K562 (cell line): ENCODE measurements around the gene NPB. TPM values are rescaled to one million over a fixed set of nuclear protein-coding genes. Genes with fewer than 3 reads are reported as not detected.

Experiments used
- BCOR ChIP-seq: fragments of 450-650 bp; IDR thresholded peaks from 2 replicates; pipeline ENCODE4 v1.6.1; 2016
- BRD4 ChIP-seq: fragments of 200-600 bp; sonication (generic); IDR thresholded peaks from 2 replicates; pipeline ENCODE4 v1.6.1; 2017; ENCODE audit warnings: inconsistent platforms
- BRD9 ChIP-seq: fragments of 450-650 bp; IDR thresholded peaks from 2 replicates; pipeline ENCODE4 v1.6.1; 2018; ENCODE audit warnings: low read depth; ENCODE audit not compliant: partially characterized antibody
- CCNT2 ChIP-seq: IDR thresholded peaks from 2 replicates; pipeline ENCODE4 v1.6.1; 2011; ENCODE audit warnings: borderline replicate concordance, low read depth, mild to moderate bottlenecking, moderate library complexity, mixed read lengths, low read length; ENCODE audit not compliant: insufficient read length; ENCODE audit errors: extremely low read depth
- CEBPB ChIP-seq: fragments of 450-650 bp; IDR thresholded peaks from 2 replicates; pipeline ENCODE4 v1.6.1; 2016; ENCODE audit warnings: missing genetic modification characterization, missing compliant biosample characterization
- CHD1 ChIP-seq: fragments of 200-600 bp; sonication (generic); IDR thresholded peaks from one replicate; pipeline ENCODE4 v1.6.1; 2012; ENCODE audit warnings: mild to moderate bottlenecking, moderate library complexity, low read length, inconsistent platforms
- COPS2 ChIP-seq: fragments of 450-650 bp; conservative IDR thresholded peaks from 2 replicates; pipeline ENCODE4 v1.6.1; 2016; ENCODE audit warnings: mild to moderate bottlenecking, moderate library complexity
- DMBX1 ChIP-seq: fragments of 250-450 bp; sonication (Bioruptor Pico); IDR thresholded peaks from 2 replicates; pipeline ENCODE4 v1.8.0; 2022; ENCODE audit warnings: inconsistent platforms, mild to moderate bottlenecking, moderate library complexity, borderline replicate concordance
- EP400 ChIP-seq: fragments of 450-650 bp; IDR thresholded peaks from 2 replicates; pipeline ENCODE4 v1.6.1; 2017; ENCODE audit warnings: antibody characterized with exemption, mild to moderate bottlenecking, moderate library complexity
- FOSL1 ChIP-seq: fragments of 200-800 bp; sonication (Bioruptor generic); conservative IDR thresholded peaks from 2 replicates; pipeline ENCODE4 v1.6.1; 2016; ENCODE audit warnings: missing genetic modification characterization, missing compliant biosample characterization
- HNRNPK ChIP-seq: fragments of 200-400 bp; formaldehyde crosslinking; IDR thresholded peaks from one replicate; pipeline ENCODE4 v1.6.1; 2018; ENCODE audit warnings: mild to moderate bottlenecking, low read depth, low read length; ENCODE audit not compliant: poor library complexity, severe bottlenecking
- JUN ChIP-seq, 2 experiments: sonication (generic) in 1 of 2; formaldehyde crosslinking in 1 of 2; IDR thresholded peaks; 2 replicates each; pipeline versions ENCODE4 v1.6.1 to v1.8.0; 2012 to 2022; ENCODE audit warnings: borderline replicate concordance in 2 of 2, mild to moderate bottlenecking in 2 of 2, improper control_type of control experiment in 1 of 2, low read depth in 1 of 2, low read length in 1 of 2, missing genetic modification reagents in 1 of 2
- KAT7 ChIP-seq: sonication (generic); formaldehyde crosslinking; IDR thresholded peaks from 2 replicates; pipeline ENCODE4 v1.8.0; 2022; ENCODE audit warnings: missing genetic modification reagents, mild to moderate bottlenecking, borderline replicate concordance
- NFRKB ChIP-seq: fragments of 450-650 bp; IDR thresholded peaks from 2 replicates; pipeline ENCODE4 v1.6.1; 2016; ENCODE audit warnings: low read depth
- NR2C1 ChIP-seq, 2 experiments: fragments of 450-650 bp; IDR thresholded peaks; 2 replicates each; pipeline ENCODE4 v1.6.1; 2017; ENCODE audit warnings: mild to moderate bottlenecking in 2 of 2, antibody characterized with exemption in 1 of 2, inconsistent platforms in 1 of 2, missing compliant biosample characterization in 1 of 2, missing genetic modification characterization in 1 of 2
- RAD51 ChIP-seq: fragments of 450-650 bp; IDR thresholded peaks from 2 replicates; pipeline ENCODE4 v1.7.1; 2016; ENCODE audit warnings: low read depth, mild to moderate bottlenecking, borderline replicate concordance
- RFX7 ChIP-seq: fragments of 250-450 bp; sonication (Bioruptor Pico); IDR thresholded peaks from 2 replicates; pipeline ENCODE4 v1.5.1; 2021; ENCODE audit warnings: mild to moderate bottlenecking
- SRF ChIP-seq, 2 experiments: fragments of 250-450, 450-650 bp in 1 of 2; sonication (Bioruptor Pico) in 1 of 2; sonication (generic) in 1 of 2; formaldehyde crosslinking; IDR thresholded peaks; 2 replicates each; pipeline versions ENCODE4 v1.5.0 to v1.5.1; 2020 to 2022; ENCODE audit warnings: mild to moderate bottlenecking in 1 of 2, missing genetic modification reagents in 1 of 2
- SUPT5H ChIP-seq: fragments of 450-650 bp; IDR thresholded peaks from 2 replicates; pipeline ENCODE4 v1.6.1; 2016
- TCF7L2 ChIP-seq: fragments of 150-350 bp; IDR thresholded peaks from 2 replicates; pipeline ENCODE4 v1.6.1; 2016; ENCODE audit warnings: low read depth, mild to moderate bottlenecking, low read length, moderate library complexity
- ZBTB9 ChIP-seq: fragments of 450-650 bp; formaldehyde crosslinking; IDR thresholded peaks from 2 replicates; pipeline ENCODE4 v1.4.0; 2020; ENCODE audit warnings: mild to moderate bottlenecking, moderate library complexity
- ZFP30 ChIP-seq: fragments of 250-450 bp; sonication (Bioruptor Pico); IDR thresholded peaks from 2 replicates; pipeline ENCODE4 v1.8.0; 2022; ENCODE audit warnings: moderate library complexity, mild to moderate bottlenecking, inconsistent platforms, borderline replicate concordance
- ZNF197 ChIP-seq: fragments of 200-800 bp; sonication (Bioruptor generic); IDR thresholded peaks from 2 replicates; pipeline ENCODE4 v1.6.1; 2016; ENCODE audit warnings: low read depth, missing genetic modification characterization, missing compliant biosample characterization
- ZNF436 ChIP-seq: fragments of 250-450, 450-650 bp; sonication (Bioruptor Pico); formaldehyde crosslinking; IDR thresholded peaks from 2 replicates; pipeline ENCODE4 v1.7.0; 2020; ENCODE audit warnings: mild to moderate bottlenecking
- ZNF699 ChIP-seq: fragments of 250-450 bp; sonication (Bioruptor Pico); IDR thresholded peaks from 2 replicates; pipeline ENCODE4 v1.8.0; 2021; ENCODE audit warnings: mild to moderate bottlenecking, moderate library complexity; ENCODE audit not compliant: insufficient replicate concordance
- ZNF717 ChIP-seq: fragments of 250-450 bp; sonication (Bioruptor Pico); IDR thresholded peaks from 2 replicates; pipeline ENCODE4 v1.5.0; 2021
- ZNF766 ChIP-seq: fragments of 200-800 bp; sonication (Bioruptor generic); conservative IDR thresholded peaks from 2 replicates; pipeline ENCODE4 v1.6.1; 2016; ENCODE audit warnings: missing genetic modification characterization, missing compliant biosample characterization
- ZNF785 ChIP-seq: fragments of 250-450 bp; sonication (Bioruptor Pico); IDR thresholded peaks from 2 replicates; pipeline ENCODE4 v1.4.0; 2020; ENCODE audit warnings: mild to moderate bottlenecking
- ZNF79 ChIP-seq: fragments of 250-450 bp; sonication (Bioruptor Pico); IDR thresholded peaks from 2 replicates; pipeline ENCODE4 v1.4.0; 2020; ENCODE audit warnings: low read depth, mild to moderate bottlenecking, moderate library complexity
- ZNF830 ChIP-seq: fragments of 250-450 bp; sonication (Bioruptor Pico); IDR thresholded peaks from 2 replicates; pipeline ENCODE4 v1.5.0; 2021; ENCODE audit warnings: mild to moderate bottlenecking
- polyA plus RNA-seq, 8 experiments: library from polyadenylated mRNA; depleted of rRNA in 4 of 8; stranded (reverse) in 5 of 8; unstranded in 3 of 8; fragments of >200 nt; fragmentation: Nextera tagmentation in 2 of 8; fragmentation: Illumina TruSeq in 1 of 8; extraction: Ambion mirVana in 2 of 8; extraction: Trizol in 1 of 8; gene quantifications; 2 replicates each; pipeline versions ENCODE4 v1.2.1 to v1.2.3, GENCODE V29; 2011 to 2014; ENCODE audit warnings: inconsistent platforms in 1 of 8, missing spikeins in 1 of 8
- total RNA-seq, 7 experiments: library from RNA; depleted of rRNA in 6 of 7; stranded (reverse); fragments of >200 nt in 6 of 7; fragmentation: Illumina TruSeq in 2 of 7; extraction: Trizol in 2 of 7; gene quantifications; 2 replicates each; pipeline versions ENCODE4 v1.2.1 to v1.2.3, GENCODE V29; 2011 to 2021; ENCODE audit warnings: low replicate concordance in 1 of 7

Gene NPB
- total and polyA plus RNA-seq, 9 of the 15 experiments (the other 6 are each of a cell fraction or from before 2014, with no cell fraction given): 0.03 to 0.61 (median 0.14) TPM; not detected in 2

DNA sequence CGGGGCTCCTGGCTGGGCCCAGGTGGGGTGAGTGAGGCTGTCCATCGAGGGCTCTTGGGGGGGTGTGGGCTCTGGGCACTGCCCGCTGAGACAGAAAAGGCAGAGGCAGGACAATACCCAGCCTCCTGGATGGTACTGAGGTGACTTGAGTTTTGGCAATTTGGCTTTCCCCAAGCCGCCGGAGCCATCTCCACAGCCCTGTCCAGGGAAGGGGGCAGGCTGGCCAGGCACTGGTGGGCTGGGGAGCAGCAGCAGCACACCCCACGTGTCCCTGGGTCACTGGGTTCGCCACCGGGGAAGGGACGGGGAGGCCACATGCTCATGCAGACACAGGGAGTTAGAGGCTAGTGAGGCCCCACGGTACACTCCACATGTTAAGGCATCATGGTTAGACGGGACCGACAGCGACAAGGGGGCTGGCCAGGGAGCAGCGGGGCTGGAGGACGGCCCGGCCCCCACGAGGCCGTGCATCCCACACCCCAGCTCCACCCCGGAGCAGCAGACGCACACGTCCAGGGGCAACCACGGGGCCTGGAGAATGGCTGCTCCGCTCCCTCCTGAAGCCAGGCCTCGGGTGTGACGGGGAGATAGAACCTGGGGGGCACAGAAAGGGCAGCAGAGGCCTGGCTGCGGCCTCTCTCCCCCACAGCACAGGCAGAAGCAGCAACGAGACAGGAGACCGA, 33.9 kb upstream of the NPB start (continued):
- TF ChIP-seq BCOR (no peak), ZNF717 (CRISPR knock-in tag) (peak; percentile 92; the same call in 1 of the 2 replicates), CEBPB (tag) (no peak), ZNF436 (CRISPR knock-in tag) (no peak), NFRKB (no peak), ZNF785 (CRISPR knock-in tag) (no peak), ZBTB9 (CRISPR knock-in tag) (peak; percentile 76; the same call in 1 of the 2 replicates), RAD51 (no peak), ZNF197 (CRISPR knock-in tag) (no peak), CCNT2 (peak; percentile 74), ZNF830 (CRISPR knock-in tag) (peak; percentile 59; the same call in 1 of the 2 replicates), COPS2 (no peak), BRD9 (no peak), ZNF766 (no peak), ZNF699 (CRISPR knock-in tag) (no peak), RFX7 (CRISPR knock-in tag) (no peak), SRF (CRISPR knock-in tag; IDR thresholded peaks at IDR 0.05) (peak in 1 of 2 experiments; percentile 43; a peak in 1 of 4 replicates), KAT7 (CRISPR knock-in tag) (peak; percentile 52; the same call in 1 of the 2 replicates), NR2C1 (IDR thresholded peaks at IDR 0.05) (no peak), NR2C1 (tag; IDR thresholded peaks at IDR 0.05) (no peak), BRD4 (no peak), EP400 (peak; percentile 45; the same call in 1 of the 2 replicates), CHD1 (no peak), FOSL1 (0 out of 2 replicates have a peak, but pooled peaks have one; percentile 33), JUN (IDR thresholded peaks at IDR 0.05; ENCODE audit: borderline replicate concordance, low read depth, low read length) (no peak), JUN (CRISPR knock-in tag; IDR thresholded peaks at IDR 0.05; ENCODE audit: borderline replicate concordance) (no peak), ZNF79 (CRISPR knock-in tag) (no peak), TCF7L2 (no peak), ZFP30 (CRISPR knock-in tag) (no peak), DMBX1 (no peak), SUPT5H (peak; percentile 54), HNRNPK (no peak)
